Bronchial epithelial cell (primary cell): ENCODE results near the gene CBY1. TPM values are rescaled to one million over a fixed set of nuclear protein-coding genes. Genes with fewer than 3 reads are reported as not detected.

Experiments used
- DNase-seq: peaks from one replicate; pipeline ENCODE4 v3.0.0-alpha.2; 2010; ENCODE audit warnings: low read depth
- FAIRE-seq: peaks from 2 replicates; lab custom pipeline; 2011; peaks lifted over from hg19 to GRCh38; lab: Jason Lieb, UNC
- H3K27me3 ChIP-seq: 2 replicates; pipeline ENCODE4 v1.5.1; 2011; ENCODE audit warnings: low read length; ENCODE audit not compliant: control insufficient read depth, insufficient read depth
- H3K36me3 ChIP-seq: 2 replicates; pipeline ENCODE4 v1.5.1; 2011; ENCODE audit warnings: low read length; ENCODE audit not compliant: control insufficient read depth, insufficient read depth
- H3K4me3 ChIP-seq: 2 replicates; pipeline ENCODE4 v1.5.1; 2011; ENCODE audit warnings: mild to moderate bottlenecking, low read depth, low read length, control low read depth
- total RNA-seq: library from RNA; depleted of rRNA; stranded (reverse); fragments of >200 nt; gene quantifications from 2 replicates; pipeline ENCODE4 v1.2.1, GENCODE V29; 2014
- TF ChIP-seq, protein P1 (sequence below): IDR thresholded peaks from 2 replicates; pipeline ENCODE4 v1.5.1; 2011; ENCODE audit warnings: mild to moderate bottlenecking, moderate library complexity, low read length, control low read depth, inconsistent platforms; ENCODE audit not compliant: insufficient read depth, severe bottlenecking

CBY1 gene
- total RNA-seq, 1 donor from 2014 or later: 16.1 TPM

- FAIRE-seq: peak; percentile 91
- DNase-seq: no peak
- Histone ChIP-seq H3K4me3 (no peak overlapping the region), H3K27me3 (no peaks in the 10 kb centered on the region), H3K36me3 (peaks cover 25% of the 10 kb centered on the region)
- TF ChIP-seq, protein P1, sequence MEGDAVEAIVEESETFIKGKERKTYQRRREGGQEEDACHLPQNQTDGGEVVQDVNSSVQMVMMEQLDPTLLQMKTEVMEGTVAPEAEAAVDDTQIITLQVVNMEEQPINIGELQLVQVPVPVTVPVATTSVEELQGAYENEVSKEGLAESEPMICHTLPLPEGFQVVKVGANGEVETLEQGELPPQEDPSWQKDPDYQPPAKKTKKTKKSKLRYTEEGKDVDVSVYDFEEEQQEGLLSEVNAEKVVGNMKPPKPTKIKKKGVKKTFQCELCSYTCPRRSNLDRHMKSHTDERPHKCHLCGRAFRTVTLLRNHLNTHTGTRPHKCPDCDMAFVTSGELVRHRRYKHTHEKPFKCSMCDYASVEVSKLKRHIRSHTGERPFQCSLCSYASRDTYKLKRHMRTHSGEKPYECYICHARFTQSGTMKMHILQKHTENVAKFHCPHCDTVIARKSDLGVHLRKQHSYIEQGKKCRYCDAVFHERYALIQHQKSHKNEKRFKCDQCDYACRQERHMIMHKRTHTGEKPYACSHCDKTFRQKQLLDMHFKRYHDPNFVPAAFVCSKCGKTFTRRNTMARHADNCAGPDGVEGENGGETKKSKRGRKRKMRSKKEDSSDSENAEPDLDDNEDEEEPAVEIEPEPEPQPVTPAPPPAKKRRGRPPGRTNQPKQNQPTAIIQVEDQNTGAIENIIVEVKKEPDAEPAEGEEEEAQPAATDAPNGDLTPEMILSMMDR: no peak
Measured at GRCh38 chr22:38716826-38717225, 60.4 kb downstream of the CBY1 start.

GRCh38 chr22:38717244-38717643 lies 60.8 kb downstream of the CBY1 start:
- no peak for DNase-seq
- Histone ChIP-seq H3K36me3 (peaks cover 27% of the 10 kb centered on the region), H3K4me3 (no peak overlapping the region), H3K27me3 (no peaks in the 10 kb centered on the region)
- TF ChIP-seq, protein P1: no peak
- FAIRE-seq: no peak

GRCh38 chr22:38718414-38718813 lies 62.0 kb downstream of the CBY1 start:
- Histone ChIP-seq H3K36me3 (peaks cover 31% of the 10 kb centered on the region), H3K4me3 (no peak overlapping the region), H3K27me3 (no peaks in the 10 kb centered on the region)
- TF ChIP-seq, protein P1: peak; percentile 75
- DNase-seq (peak; percentile 88), FAIRE-seq (peak; percentile 13)

GRCh38 chr22:38719196-38719595 lies 62.8 kb downstream of the CBY1 start:
- H3K36me3 ChIP-seq: peaks cover 35% of the 10 kb centered on the region
- no peak overlapping the region for H3K4me3 ChIP-seq
- no peak for DNase-seq
- H3K27me3 ChIP-seq: no peaks in the 10 kb centered on the region
- no peak for FAIRE-seq
- TF ChIP-seq, protein P1: no peak

DNA sequence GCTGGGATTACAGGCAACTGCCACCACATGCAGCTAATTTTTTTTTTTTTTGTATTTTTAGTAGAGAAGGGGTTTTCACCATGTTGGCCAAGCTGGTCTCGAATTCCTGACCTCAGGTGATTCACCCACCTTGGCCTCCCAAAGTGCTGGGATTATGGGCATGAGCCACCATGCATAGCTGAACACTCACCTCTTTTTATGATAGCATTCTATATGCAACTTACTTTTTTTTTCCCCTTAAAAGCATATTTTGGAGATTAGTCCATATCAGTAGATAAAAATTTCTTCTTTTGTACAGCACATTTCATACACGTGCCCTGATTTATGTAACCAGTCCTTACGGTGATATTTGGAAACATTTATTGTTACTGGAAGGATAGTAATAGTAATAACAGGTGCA lies 63.9 kb downstream of the CBY1 start:
- TF ChIP-seq, protein P1: no peak
- H3K27me3 ChIP-seq: no peaks in the 10 kb centered on the region
- H3K4me3 ChIP-seq: no peak overlapping the region
- DNase-seq (no peak), FAIRE-seq (no peak)
- H3K36me3 ChIP-seq: peaks cover 41% of the 10 kb centered on the region

GRCh38 chr22:38721551-38721950 lies 65.1 kb downstream of the CBY1 start:
- Histone ChIP-seq H3K36me3 (peaks cover 43% of the 10 kb centered on the region), H3K4me3 (no peak overlapping the region), H3K27me3 (no peaks in the 10 kb centered on the region)
- TF ChIP-seq, protein P1: no peak
- DNase-seq: no peak
- no peak for FAIRE-seq

Other genes with a start within 250 kb of the CBY1 start
- not detected in 2 replicates for gene KCNJ4, start 201.4 kb upstream of the CBY1 start, total RNA-seq
- gene KDELR3, start 188.5 kb upstream of the CBY1 start, total RNA-seq: 1.8 and 7.1 TPM in 2 replicates
- gene DDX17, start 150.3 kb upstream of the CBY1 start, total RNA-seq: 498 and 521 TPM in 2 replicates
- gene DMC1, start 86.5 kb upstream of the CBY1 start, total RNA-seq: 1.1 and 3.7 TPM in 2 replicates
- gene FAM227A, start 246 bp upstream of the CBY1 start, total RNA-seq: 0.26 and 0.38 TPM in 2 replicates
- 42.9 and 70.0 TPM in 2 replicates for gene TOMM22, start 25.3 kb downstream of the CBY1 start, total RNA-seq
- 123 and 147 TPM in 2 replicates for gene JOSD1, start 44.3 kb downstream of the CBY1 start, total RNA-seq
- gene GTPBP1, start 49.3 kb downstream of the CBY1 start, total RNA-seq: 28.7 and 47.0 TPM in 2 replicates
- gene SUN2, start 99.4 kb downstream of the CBY1 start, total RNA-seq: 46.3 and 51.6 TPM in 2 replicates
- 32.6 and 44.3 TPM in 2 replicates for gene DNAL4, start 137.5 kb downstream of the CBY1 start, total RNA-seq
- under 0.01 TPM in 2 replicates for gene NPTXR, start 187.4 kb downstream of the CBY1 start, total RNA-seq
- 6.8 and 8.4 TPM in 2 replicates for gene CBX6, start 215.6 kb downstream of the CBY1 start, total RNA-seq